ENCODE measurements around the gene FOXO3.

DNA sequence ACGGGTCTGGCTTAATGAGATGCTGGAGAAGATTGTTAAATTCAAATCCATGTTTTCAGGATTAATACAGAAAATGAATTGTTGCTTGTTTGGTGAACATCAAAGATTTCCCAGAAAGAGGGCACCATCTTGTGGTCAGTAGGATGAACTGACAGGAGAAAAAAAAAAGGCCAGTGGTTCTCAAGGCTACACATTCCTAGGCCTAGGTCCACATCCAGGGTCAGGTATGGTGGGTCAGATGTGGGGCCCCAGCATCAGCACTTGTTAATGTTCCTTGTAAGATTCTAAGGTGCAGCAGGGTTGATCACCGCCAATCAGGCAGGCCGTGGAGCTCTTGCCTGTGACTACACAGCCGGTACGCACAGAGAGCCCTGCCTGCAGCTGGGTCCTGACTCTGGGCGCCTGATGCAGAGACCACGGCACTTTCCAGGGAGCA, 34.0 kb upstream of the FOXO3 start:
- TF ChIP-seq, protein P1, sequence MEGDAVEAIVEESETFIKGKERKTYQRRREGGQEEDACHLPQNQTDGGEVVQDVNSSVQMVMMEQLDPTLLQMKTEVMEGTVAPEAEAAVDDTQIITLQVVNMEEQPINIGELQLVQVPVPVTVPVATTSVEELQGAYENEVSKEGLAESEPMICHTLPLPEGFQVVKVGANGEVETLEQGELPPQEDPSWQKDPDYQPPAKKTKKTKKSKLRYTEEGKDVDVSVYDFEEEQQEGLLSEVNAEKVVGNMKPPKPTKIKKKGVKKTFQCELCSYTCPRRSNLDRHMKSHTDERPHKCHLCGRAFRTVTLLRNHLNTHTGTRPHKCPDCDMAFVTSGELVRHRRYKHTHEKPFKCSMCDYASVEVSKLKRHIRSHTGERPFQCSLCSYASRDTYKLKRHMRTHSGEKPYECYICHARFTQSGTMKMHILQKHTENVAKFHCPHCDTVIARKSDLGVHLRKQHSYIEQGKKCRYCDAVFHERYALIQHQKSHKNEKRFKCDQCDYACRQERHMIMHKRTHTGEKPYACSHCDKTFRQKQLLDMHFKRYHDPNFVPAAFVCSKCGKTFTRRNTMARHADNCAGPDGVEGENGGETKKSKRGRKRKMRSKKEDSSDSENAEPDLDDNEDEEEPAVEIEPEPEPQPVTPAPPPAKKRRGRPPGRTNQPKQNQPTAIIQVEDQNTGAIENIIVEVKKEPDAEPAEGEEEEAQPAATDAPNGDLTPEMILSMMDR (conservative IDR thresholded peaks at IDR 0.05 in 1 of 2, IDR thresholded peaks at IDR 0.05 in 1 of 2; ENCODE audit: low read depth in 1 of 2, low read length in 2 of 2): peak; percentile 81 to 84
- no peak for TF ChIP-seq EZH2 (IDR thresholded peaks at IDR 0.05; ENCODE audit: low read length, missing control alignments)
